Activated CD8-positive, alpha-beta memory T cell treated with anti-CD3 and anti-CD28 coated beads, Interleukin-2, amount 50 U/mL, for 24 hours (primary cell): ENCODE data around the gene LYPD6B.
A peak's percentile ranks its signal among the peaks of the same experiment; 100 is the strongest.

Source experiments
- DNase-seq: peaks from one replicate; pipeline ENCODE4 v3.0.0-alpha.2; 2020; ENCODE audit errors: extremely low read depth

Gene LYPD6B

GRCh38 chr2:149160701-149161217 is 122.3 kb downstream of the LYPD6B start:
- peak; percentile 1 for DNase-seq

- no peak for DNase-seq
Measured at GRCh38 chr2:149161481-149162225, 123.2 kb downstream of the LYPD6B start.

DNA sequence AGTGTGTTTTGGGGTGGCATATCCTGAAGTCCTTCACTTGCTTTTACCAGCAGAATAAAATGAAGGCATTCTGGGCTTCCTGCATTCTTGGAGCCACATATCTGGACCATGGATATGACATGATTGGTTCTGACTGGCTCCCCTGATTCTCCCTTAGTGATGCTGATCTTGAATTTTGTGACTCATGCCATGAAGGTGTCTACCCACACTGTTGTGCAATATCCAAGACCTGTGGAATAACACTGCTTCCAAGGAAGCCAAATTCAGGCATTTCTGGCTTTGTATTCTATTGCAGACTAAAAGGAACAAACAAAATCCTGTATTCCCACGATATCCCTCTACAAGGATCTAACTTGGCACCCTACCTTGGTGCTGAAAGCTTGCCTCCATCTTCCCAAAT is 125.8 kb downstream of the LYPD6B start:
- no peak for DNase-seq

GRCh38 chr2:149164827-149165226 is 126.3 kb downstream of the LYPD6B start:
- no peak for DNase-seq

GRCh38 chr2:149167001-149167780 is 128.7 kb downstream of the LYPD6B start:
- peak; percentile 21 for DNase-seq

GRCh38 chr2:149167941-149168340 is 129.4 kb downstream of the LYPD6B start:
- DNase-seq, result no peak

DNA sequence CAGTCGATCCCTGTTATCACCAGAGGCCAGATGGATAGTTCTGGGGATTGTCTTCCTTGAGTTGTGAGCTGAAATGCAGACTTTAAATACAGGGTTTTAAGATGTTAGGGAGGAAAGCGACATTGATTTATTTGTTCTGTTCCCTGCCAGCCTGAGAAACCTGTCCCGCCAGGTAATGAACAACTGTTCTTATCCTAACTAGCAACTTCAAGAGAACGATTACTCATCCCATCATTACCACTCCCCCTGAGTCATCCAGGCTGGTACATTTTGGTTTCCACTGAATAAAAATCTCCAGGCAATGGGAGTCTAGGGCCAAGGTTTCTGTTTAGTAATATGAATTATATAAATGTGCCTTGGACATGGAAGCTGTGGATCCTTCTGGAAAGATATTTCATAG is 131.2 kb downstream of the LYPD6B start:
- DNase-seq, result no peak

DNA sequence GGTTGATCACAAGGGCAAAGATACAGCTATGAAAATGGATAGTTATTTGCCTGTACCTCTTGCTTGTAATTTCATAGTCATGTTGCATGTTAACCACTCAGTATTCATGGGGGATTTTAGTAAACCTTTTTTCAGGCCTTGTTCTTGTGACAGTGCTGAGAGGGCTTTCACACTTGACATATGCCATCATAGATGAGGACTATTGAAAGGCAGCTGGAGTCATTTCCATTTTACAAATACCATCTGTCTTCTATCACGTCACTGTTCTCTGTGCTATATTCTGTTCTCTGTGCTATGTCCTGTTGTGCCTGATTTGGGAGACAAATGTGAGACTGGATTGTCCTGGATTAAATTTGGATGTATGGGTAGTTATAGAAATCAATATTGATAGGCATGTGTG is 131.7 kb downstream of the LYPD6B start:
- no peak for DNase-seq

DNA sequence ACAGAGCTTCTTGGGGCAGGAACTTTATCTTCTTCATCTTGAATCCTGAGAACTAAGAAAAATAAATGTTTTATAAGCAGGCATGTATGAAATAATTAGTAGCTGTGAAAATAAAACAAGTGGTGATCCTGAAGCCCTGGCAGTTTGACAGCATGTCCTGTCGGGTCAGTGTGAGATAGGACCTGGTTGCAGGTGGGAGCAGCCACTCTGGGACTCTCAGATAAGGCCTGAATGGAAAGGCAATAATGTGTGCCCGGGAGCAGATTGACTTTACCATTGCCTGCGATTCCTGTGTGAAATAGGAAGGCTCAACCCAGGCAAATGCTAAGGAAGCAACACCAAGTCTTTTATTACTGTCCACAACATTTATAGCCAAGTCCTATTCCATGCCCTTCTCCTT is 132.4 kb downstream of the LYPD6B start:
- no peak for DNase-seq

- no peak for DNase-seq
Measured at GRCh38 chr2:149173220-149173619, 134.7 kb downstream of the LYPD6B start.

DNA sequence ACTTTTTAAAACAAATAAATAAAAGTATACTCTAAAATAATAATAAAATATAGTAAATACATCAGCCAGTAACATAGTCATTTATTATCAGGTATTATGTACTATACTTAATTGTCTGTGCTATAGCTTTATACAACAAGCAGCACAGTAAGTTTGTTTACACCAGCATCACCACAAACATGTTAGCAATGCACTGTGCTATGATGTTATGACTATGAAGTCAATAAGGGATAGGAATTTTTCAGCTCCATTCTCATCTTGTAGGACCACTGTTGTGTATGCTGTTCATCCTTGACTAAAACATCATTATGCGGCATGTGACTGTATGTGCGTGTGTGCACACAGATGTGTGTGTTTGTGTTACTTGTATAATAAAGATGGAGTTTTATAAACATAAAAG is 137.5 kb downstream of the LYPD6B start:
- DNase-seq, result no peak

DNA sequence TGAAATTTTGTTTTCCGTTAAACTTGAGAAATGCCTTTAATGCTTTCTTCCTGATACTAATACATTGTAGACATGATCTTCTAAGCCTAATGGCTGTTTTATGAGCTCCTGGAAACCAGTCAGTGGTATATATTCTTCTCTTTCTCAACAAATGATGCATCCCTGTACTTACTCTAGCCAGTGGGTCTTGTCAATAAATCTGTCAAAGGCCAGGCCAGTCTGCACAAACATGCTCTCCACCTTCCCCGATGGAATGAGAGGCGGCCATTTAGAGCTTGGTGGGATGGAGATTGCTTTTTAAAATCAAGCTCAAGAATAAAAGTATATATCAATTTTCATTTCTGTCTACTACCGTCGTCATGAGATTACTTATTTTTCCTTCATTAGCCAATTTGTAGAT is 140.1 kb downstream of the LYPD6B start:
- DNase-seq, result no peak

- DNase-seq, result no peak
Measured at GRCh38 chr2:149180226-149180875, 141.9 kb downstream of the LYPD6B start.

DNA sequence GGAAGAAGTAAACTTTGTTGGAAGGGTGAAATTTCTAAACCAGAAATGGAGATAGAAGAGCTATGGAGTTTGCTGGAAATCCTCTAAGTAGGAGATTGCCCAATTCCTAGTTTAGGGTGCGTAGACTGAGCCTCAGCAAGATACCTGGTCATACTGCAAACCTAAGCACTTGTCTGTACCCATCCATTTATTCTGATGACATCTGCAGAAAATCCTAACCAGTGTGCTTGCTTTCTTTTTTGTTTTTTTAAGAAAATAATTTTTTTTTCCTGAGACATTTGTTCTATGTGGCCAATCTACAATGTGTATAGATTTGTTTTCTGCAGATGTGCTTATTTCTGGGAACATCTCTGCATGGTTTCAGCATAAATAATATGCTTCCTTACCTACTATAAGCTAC is 144.7 kb downstream of the LYPD6B start:
- no peak for DNase-seq

DNA sequence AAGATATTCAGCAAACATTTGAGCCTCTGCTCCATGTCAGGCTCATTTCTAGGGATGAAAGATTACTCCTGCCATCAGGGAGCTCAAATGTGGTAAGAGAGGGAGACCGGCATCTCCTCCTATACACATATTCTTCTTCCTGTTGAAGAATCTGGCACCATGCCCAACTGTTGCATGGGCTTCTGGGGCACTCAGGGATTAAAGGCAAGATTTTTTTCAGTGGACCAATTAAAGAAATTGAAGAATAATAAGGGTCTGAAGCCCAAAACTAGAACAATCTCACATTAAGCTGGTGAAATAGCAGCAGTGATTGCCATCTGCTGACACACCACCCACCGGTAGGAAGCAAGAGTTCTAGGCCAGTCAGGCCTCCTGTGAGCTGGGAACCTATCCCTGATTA is 146.5 kb downstream of the LYPD6B start:
- no peak for DNase-seq

GRCh38 chr2:149185942-149186490 is 147.5 kb downstream of the LYPD6B start:
- no peak for DNase-seq

DNA sequence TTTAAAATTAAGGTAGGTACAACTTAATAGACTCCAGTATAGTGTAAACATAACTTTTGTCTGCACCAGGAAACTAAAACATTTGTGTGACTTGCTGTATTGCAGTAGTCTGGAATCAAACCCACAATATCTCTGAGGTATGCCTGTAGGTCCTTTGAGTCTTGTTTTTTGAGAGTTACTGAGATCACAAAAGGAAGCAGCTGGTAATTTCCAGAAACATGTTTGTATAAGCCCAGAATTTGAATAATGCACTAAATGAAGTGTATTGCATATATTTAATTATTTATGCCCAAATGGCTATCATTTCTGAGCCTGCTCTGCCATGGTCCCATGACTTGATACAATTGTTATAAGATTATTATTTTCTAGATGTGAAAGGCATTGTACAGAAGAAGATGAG is 148.6 kb downstream of the LYPD6B start:
- DNase-seq, result no peak

DNA sequence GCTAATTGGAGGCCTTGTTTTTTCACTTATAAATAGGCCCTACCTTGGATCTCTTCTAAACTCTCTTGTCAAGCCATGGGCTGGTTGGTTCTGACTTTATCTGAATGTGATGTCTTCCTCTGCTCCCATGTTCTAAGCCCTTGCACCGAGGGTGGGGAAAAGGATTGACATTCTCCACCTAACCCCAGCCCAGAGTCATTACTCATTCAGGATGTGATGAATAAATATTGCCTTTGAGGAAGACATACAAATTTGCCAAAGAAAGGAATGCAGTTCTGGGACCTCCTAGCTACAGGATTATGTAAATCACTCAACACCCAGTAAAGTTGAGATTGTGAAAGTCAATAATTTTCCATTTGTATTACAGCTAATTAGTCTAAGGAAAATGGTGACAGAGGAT is 149.8 kb downstream of the LYPD6B start:
- no peak for DNase-seq

- DNase-seq, result no peak
Measured at GRCh38 chr2:149189769-149190168, 151.3 kb downstream of the LYPD6B start.

- DNase-seq, result no peak
Measured at GRCh38 chr2:149191915-149192314, 153.4 kb downstream of the LYPD6B start.

GRCh38 chr2:149192427-149192826 is 153.9 kb downstream of the LYPD6B start:
- DNase-seq, result no peak

GRCh38 chr2:149200109-149200520 is 161.6 kb downstream of the LYPD6B start:
- DNase-seq, result no peak
